ENCODE measurements around the gene TOP2A.

Gene TOP2A

DNA sequence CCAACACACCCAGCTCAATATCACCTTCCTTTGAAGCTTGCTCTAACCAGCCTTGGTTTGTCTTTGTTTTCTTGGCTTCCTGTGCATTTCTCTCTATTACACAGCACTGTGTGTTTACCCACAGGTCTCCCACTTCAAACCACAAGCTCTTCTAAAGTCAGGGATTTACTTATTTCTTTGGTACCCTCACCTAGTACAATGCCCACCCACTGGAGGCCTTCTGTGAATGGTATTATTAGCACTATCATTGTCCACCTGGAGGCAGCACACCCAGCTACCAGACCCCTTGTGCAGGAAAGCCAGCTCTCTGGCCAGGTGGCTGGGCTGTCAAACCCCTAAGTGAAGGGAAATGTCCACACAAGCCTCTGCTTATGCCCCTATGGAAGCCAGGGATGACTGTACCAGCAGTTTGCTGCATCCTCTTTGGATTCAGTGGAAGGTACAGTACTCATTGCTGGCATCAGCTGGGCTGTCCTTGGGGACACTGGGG, 9.4 kb upstream of the TOP2A start:
- Histone ChIP-seq H3K79me1 (ENCODE audit: low read length) (no peaks in the 10 kb centered on the region), H3K79me2 (ENCODE audit: control insufficient read depth, insufficient read depth, low read length) (no peaks in the 10 kb centered on the region), H3K4me2 (ENCODE audit: low read length) (no peak overlapping the region), H2BK5ac (ENCODE audit: low read length) (no peak overlapping the region), H2BK120ac (ENCODE audit: low read depth, low read length) (no peak overlapping the region), H3K4me1 (ENCODE audit: control insufficient read depth, low read depth, low read length) (no peaks in the 10 kb centered on the region), H2AK5ac (ENCODE audit: low read length) (no peak overlapping the region), H3K27me3 (ENCODE audit: insufficient read depth, low read length, poor library complexity) (no peaks in the 10 kb centered on the region), H3K4ac (ENCODE audit: low read depth, low read length) (no peak overlapping the region), H3K36me3 (ENCODE audit: control insufficient read depth, insufficient read depth, low read length) (no peaks in the 10 kb centered on the region), H3K27ac (ENCODE audit: low read depth, low read length) (no peak overlapping the region), H3K4me3 (ENCODE audit: low read length) (no peak overlapping the region), H3K18ac (ENCODE audit: low read length) (no peak overlapping the region), H3K56ac (ENCODE audit: low read length) (no peak overlapping the region), H2BK15ac (replicated peaks; ENCODE audit: low read depth) (no peak overlapping the region), H4K8ac (ENCODE audit: low read depth, low read length) (no peak overlapping the region), H3K9ac (ENCODE audit: low read length) (no peak overlapping the region), H4K5ac (ENCODE audit: low read length) (no peak overlapping the region), H3K23ac (ENCODE audit: low read length) (no peak overlapping the region)
- no peak for DNase-seq

DNA sequence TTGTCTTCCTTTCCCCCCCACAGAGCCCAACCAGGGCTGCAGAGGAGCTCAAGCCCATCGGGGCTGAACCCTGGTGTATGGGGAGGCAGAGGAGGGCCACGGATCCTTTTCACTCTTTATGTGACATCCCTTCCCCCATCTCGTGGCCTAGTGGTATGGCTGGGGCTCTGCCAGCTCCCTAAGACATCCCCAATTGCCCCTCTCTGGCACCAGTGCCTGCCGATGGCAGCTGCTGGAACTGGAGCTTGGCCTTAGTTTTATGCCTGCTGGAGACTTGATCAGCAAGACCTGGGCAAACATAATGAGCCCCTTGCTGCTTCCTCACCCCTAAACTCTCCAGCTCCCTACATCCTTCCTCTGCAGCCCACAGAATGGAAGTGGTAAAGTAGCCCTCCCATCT, 8.0 kb upstream of the TOP2A start:
- Histone ChIP-seq H3K9ac (ENCODE audit: low read length) (no peak overlapping the region), H2BK120ac (ENCODE audit: low read depth, low read length) (no peak overlapping the region), H3K4me1 (ENCODE audit: control insufficient read depth, low read depth, low read length) (no peaks in the 10 kb centered on the region), H3K27ac (ENCODE audit: low read depth, low read length) (no peak overlapping the region), H3K4me2 (ENCODE audit: low read length) (no peak overlapping the region), H3K79me1 (ENCODE audit: low read length) (no peaks in the 10 kb centered on the region), H2AK5ac (ENCODE audit: low read length) (no peak overlapping the region), H2BK5ac (ENCODE audit: low read length) (no peak overlapping the region), H3K36me3 (ENCODE audit: control insufficient read depth, insufficient read depth, low read length) (no peaks in the 10 kb centered on the region), H3K79me2 (ENCODE audit: control insufficient read depth, insufficient read depth, low read length) (no peaks in the 10 kb centered on the region), H2BK15ac (replicated peaks; ENCODE audit: low read depth) (no peak overlapping the region), H3K23ac (ENCODE audit: low read length) (no peak overlapping the region), H4K5ac (ENCODE audit: low read length) (no peak overlapping the region), H3K27me3 (ENCODE audit: insufficient read depth, low read length, poor library complexity) (no peaks in the 10 kb centered on the region), H3K18ac (ENCODE audit: low read length) (no peak overlapping the region), H4K8ac (ENCODE audit: low read depth, low read length) (no peak overlapping the region), H3K4ac (ENCODE audit: low read depth, low read length) (no peak overlapping the region), H3K4me3 (ENCODE audit: low read length) (no peak overlapping the region), H3K56ac (ENCODE audit: low read length) (no peak overlapping the region)
- no peak for DNase-seq
- WGBS (ENCODE audit: extremely low coverage, insufficient coverage, low lambda C conversion rate) = no CpG with 5 or more reads among the region's 4 CpGs

DNA sequence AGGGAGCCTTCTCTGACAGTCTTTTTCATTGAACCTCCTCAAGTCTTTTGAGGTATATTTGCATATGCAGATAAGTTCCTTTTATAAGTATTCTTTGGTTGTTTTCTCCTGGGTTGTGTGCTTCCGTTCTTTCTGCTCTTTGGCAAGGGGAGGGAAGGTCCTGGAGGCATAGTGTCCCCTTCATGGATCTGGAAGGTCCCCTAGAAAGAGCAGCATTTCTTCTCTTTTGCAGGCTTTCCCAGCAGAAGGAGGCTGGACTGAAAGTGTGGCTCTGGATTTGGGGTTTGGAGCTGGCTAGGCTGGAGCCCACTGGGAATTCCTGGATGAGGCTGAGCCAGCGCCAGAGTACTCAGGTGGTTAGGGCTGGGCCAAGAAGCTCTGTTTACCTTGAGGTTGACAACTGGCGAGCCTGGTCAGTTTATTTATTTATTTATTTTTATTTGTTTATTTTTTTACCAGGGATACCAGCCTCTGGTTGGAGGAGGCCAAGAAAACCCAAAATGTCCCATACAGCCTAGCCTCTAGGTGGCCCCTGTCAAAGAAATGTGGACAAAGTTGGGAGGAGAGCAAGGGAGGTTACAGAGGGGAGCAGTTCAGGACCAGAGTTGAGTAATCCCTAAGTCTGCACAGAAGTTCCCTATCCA, 5.4 kb upstream of the TOP2A start:
- no peak overlapping the region for H3K27ac ChIP-seq (ENCODE audit: low read depth, low read length)
- H3K36me3 ChIP-seq (ENCODE audit: control insufficient read depth, insufficient read depth, low read length) = no peaks in the 10 kb centered on the region
- H2BK15ac ChIP-seq (replicated peaks; ENCODE audit: low read depth) = no peak overlapping the region
- no peak overlapping the region for H2AK5ac ChIP-seq (ENCODE audit: low read length)
- H4K5ac ChIP-seq (ENCODE audit: low read length) = no peak overlapping the region
- H3K4me1 ChIP-seq (ENCODE audit: control insufficient read depth, low read depth, low read length) = no peaks in the 10 kb centered on the region
- no peak overlapping the region for H3K4me3 ChIP-seq (ENCODE audit: low read length)
- no peak overlapping the region for H3K4ac ChIP-seq (ENCODE audit: low read depth, low read length)
- no peak overlapping the region for H2BK120ac ChIP-seq (ENCODE audit: low read depth, low read length)
- H3K23ac ChIP-seq (ENCODE audit: low read length) = no peak overlapping the region
- H3K27me3 ChIP-seq (ENCODE audit: insufficient read depth, low read length, poor library complexity) = no peaks in the 10 kb centered on the region
- H3K9ac ChIP-seq (ENCODE audit: low read length) = no peak overlapping the region
- no CpG with 5 or more reads among the region's 3 CpGs for WGBS (ENCODE audit: extremely low coverage, insufficient coverage, low lambda C conversion rate)
- no peak overlapping the region for H3K4me2 ChIP-seq (ENCODE audit: low read length)
- H3K79me1 ChIP-seq (ENCODE audit: low read length) = no peaks in the 10 kb centered on the region
- no peak overlapping the region for H3K18ac ChIP-seq (ENCODE audit: low read length)
- no peak overlapping the region for H3K56ac ChIP-seq (ENCODE audit: low read length)
- DNase-seq = peak; percentile 88
- H3K79me2 ChIP-seq (ENCODE audit: control insufficient read depth, insufficient read depth, low read length) = no peaks in the 10 kb centered on the region
- H2BK5ac ChIP-seq (ENCODE audit: low read length) = no peak overlapping the region
- H4K8ac ChIP-seq (ENCODE audit: low read depth, low read length) = no peak overlapping the region

DNA sequence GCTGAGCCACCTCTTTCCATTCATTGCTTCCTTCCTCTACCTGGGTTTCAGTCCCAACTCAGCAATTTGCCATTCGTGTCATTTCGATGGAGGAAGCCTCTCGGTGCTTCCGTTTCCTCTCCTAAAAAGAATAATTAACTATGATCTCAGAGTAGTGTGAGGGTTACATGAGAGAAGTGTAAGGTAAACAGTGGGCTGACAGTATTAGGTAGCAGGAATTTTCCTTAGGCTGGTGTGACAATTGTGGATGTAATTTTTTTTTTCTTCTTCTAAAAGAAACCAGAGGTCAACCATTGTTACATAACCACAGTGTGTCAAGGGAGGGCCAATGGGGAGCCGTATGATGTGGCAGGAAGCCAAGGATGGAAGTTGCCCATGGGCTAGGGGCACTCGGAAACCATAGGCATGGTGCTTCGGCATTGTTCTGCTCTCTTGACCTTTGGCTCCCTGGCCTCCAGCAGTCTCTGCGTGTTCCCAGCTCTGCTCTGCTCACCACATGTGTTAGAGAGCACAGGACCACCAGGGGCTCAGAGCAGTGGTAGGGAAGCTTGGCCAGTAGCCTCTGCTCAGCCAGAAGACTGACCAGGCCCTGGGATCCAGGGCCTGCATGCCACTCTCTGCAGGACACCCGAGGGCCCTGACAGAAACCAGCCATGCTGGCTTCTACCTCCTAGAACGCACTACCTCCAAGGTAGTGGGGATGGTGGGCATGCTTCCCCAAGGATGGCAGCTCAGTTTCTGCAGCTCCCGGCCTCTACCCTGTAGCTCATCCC, 2.0 kb upstream of the TOP2A start:
- no peak overlapping the region for H2BK5ac ChIP-seq (ENCODE audit: low read length)
- WGBS (ENCODE audit: extremely low coverage, insufficient coverage, low lambda C conversion rate) = no CpG with 5 or more reads among the region's 11 CpGs
- H3K79me1 ChIP-seq (ENCODE audit: low read length) = peaks cover 2% of the 10 kb centered on the region
- no peak for DNase-seq
- no peak overlapping the region for H2BK15ac ChIP-seq (replicated peaks; ENCODE audit: low read depth)
- peaks cover 11% of the 10 kb centered on the region for H3K79me2 ChIP-seq (ENCODE audit: control insufficient read depth, insufficient read depth, low read length)
- no peaks in the 10 kb centered on the region for H3K27me3 ChIP-seq (ENCODE audit: insufficient read depth, low read length, poor library complexity)
- H3K18ac ChIP-seq (ENCODE audit: low read length) = no peak overlapping the region
- H3K23ac ChIP-seq (ENCODE audit: low read length) = no peak overlapping the region
- no peak overlapping the region for H3K27ac ChIP-seq (ENCODE audit: low read depth, low read length)
- no peak overlapping the region for H2BK120ac ChIP-seq (ENCODE audit: low read depth, low read length)
- no peak overlapping the region for H4K5ac ChIP-seq (ENCODE audit: low read length)
- no peak overlapping the region for H3K9ac ChIP-seq (ENCODE audit: low read length)
- no peak overlapping the region for H4K8ac ChIP-seq (ENCODE audit: low read depth, low read length)
- H3K4me1 ChIP-seq (ENCODE audit: control insufficient read depth, low read depth, low read length) = peaks cover 2% of the 10 kb centered on the region
- no peak overlapping the region for H3K4me2 ChIP-seq (ENCODE audit: low read length)
- H3K4me3 ChIP-seq (ENCODE audit: low read length) = no peak overlapping the region
- H3K36me3 ChIP-seq (ENCODE audit: control insufficient read depth, insufficient read depth, low read length) = no peaks in the 10 kb centered on the region
- peak overlapping the region; percentile 31 for H3K56ac ChIP-seq (ENCODE audit: low read length)
- H2AK5ac ChIP-seq (ENCODE audit: low read length) = no peak overlapping the region
- no peak overlapping the region for H3K4ac ChIP-seq (ENCODE audit: low read depth, low read length)

DNA sequence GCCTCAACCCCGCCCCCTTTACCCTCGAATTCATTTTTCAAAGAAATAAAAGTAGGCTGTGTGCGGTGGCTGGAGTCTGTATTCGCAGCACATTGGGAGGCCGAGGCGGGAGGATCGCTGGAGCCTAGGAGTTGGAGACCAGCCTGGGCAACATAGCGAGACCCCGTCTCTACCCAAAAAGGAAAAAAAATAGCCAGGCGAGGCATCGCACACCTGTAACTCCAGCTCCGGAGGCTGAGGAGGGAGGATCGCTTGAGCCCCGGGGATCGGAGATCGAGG, 671 bp upstream of the TOP2A start:
- H4K5ac ChIP-seq (ENCODE audit: low read length) = peak overlapping the region; percentile 29
- peaks cover 11% of the 10 kb centered on the region for H3K79me2 ChIP-seq (ENCODE audit: control insufficient read depth, insufficient read depth, low read length)
- H2AK5ac ChIP-seq (ENCODE audit: low read length) = no peak overlapping the region
- H3K4me2 ChIP-seq (ENCODE audit: low read length) = no peak overlapping the region
- H4K8ac ChIP-seq (ENCODE audit: low read depth, low read length) = no peak overlapping the region
- H3K27me3 ChIP-seq (ENCODE audit: insufficient read depth, low read length, poor library complexity) = no peaks in the 10 kb centered on the region
- H3K23ac ChIP-seq (ENCODE audit: low read length) = no peak overlapping the region
- WGBS (ENCODE audit: extremely low coverage, insufficient coverage, low lambda C conversion rate) = no CpG with 5 or more reads among the region's 16 CpGs
- no peak overlapping the region for H2BK5ac ChIP-seq (ENCODE audit: low read length)
- H3K36me3 ChIP-seq (ENCODE audit: control insufficient read depth, insufficient read depth, low read length) = no peaks in the 10 kb centered on the region
- DNase-seq = no peak
- H3K27ac ChIP-seq (ENCODE audit: low read depth, low read length) = no peak overlapping the region
- peak overlapping the region; percentile 86 for H3K56ac ChIP-seq (ENCODE audit: low read length)
- H3K79me1 ChIP-seq (ENCODE audit: low read length) = peaks cover 2% of the 10 kb centered on the region
- peak overlapping the region; percentile 21 for H3K18ac ChIP-seq (ENCODE audit: low read length)
- no peak overlapping the region for H2BK15ac ChIP-seq (replicated peaks; ENCODE audit: low read depth)
- no peak overlapping the region for H3K4me3 ChIP-seq (ENCODE audit: low read length)
- peaks cover 2% of the 10 kb centered on the region for H3K4me1 ChIP-seq (ENCODE audit: control insufficient read depth, low read depth, low read length)
- H2BK120ac ChIP-seq (ENCODE audit: low read depth, low read length) = no peak overlapping the region
- no peak overlapping the region for H3K4ac ChIP-seq (ENCODE audit: low read depth, low read length)
- peak overlapping the region; percentile 68 for H3K9ac ChIP-seq (ENCODE audit: low read length)

DNA sequence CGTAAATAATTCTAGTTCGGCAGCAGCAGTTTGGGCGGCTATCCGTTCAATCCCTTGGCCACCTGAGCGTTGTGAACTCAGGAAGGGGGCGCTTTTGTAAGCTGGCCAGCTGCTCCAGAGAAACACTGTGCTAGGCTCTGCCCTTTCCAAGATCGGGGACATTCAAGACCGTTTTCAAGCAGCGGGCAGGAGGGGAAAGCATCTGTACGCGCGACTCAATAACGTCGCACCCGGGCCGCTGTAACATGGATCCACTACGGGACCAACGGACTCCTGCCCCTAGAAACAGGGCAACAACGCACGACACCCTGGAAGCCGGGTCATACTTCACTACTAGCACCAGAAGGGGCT, 463 bp downstream of the TOP2A start:
- H4K5ac ChIP-seq (ENCODE audit: low read length) = no peak overlapping the region
- peak overlapping the region; percentile 8 for H3K27ac ChIP-seq (ENCODE audit: low read depth, low read length)
- H3K4ac ChIP-seq (ENCODE audit: low read depth, low read length) = peak overlapping the region; percentile 86
- H3K79me1 ChIP-seq (ENCODE audit: low read length) = peaks cover 2% of the 10 kb centered on the region
- peaks cover 2% of the 10 kb centered on the region for H3K4me1 ChIP-seq (ENCODE audit: control insufficient read depth, low read depth, low read length)
- peak; percentile 70 for DNase-seq
- peak overlapping the region; percentile 41 for H4K8ac ChIP-seq (ENCODE audit: low read depth, low read length)
- H3K23ac ChIP-seq (ENCODE audit: low read length) = no peak overlapping the region
- H3K4me3 ChIP-seq (ENCODE audit: low read length) = peak overlapping the region; percentile 89
- H3K27me3 ChIP-seq (ENCODE audit: insufficient read depth, low read length, poor library complexity) = no peaks in the 10 kb centered on the region
- H3K4me2 ChIP-seq (ENCODE audit: low read length) = peak overlapping the region; percentile 56
- H2BK15ac ChIP-seq (replicated peaks; ENCODE audit: low read depth) = no peak overlapping the region
- H2AK5ac ChIP-seq (ENCODE audit: low read length) = no peak overlapping the region
- H3K9ac ChIP-seq (ENCODE audit: low read length) = peak overlapping the region; percentile 88
- no peak overlapping the region for H2BK120ac ChIP-seq (ENCODE audit: low read depth, low read length)
- peak overlapping the region; percentile 85 for H3K18ac ChIP-seq (ENCODE audit: low read length)
- no CpG with 5 or more reads among the region's 21 CpGs for WGBS (ENCODE audit: extremely low coverage, insufficient coverage, low lambda C conversion rate)
- H3K36me3 ChIP-seq (ENCODE audit: control insufficient read depth, insufficient read depth, low read length) = no peaks in the 10 kb centered on the region
- H3K56ac ChIP-seq (ENCODE audit: low read length) = peak overlapping the region; percentile 91
- peaks cover 11% of the 10 kb centered on the region for H3K79me2 ChIP-seq (ENCODE audit: control insufficient read depth, insufficient read depth, low read length)
- peak overlapping the region; percentile 42 for H2BK5ac ChIP-seq (ENCODE audit: low read length)
